HEK293 (cell line): ENCODE results near the gene SSTR3.
"Not testable (repeated sequence)": the region's sequence is repeated elsewhere in the genome, so short reads cannot be mapped to it uniquely, and the experiment has no call there.

Experiments
- CTCF ChIA-PET: fragments of 350-600 bp; formaldehyde crosslinking; extraction: SDS; loops from one replicate; lab custom pipeline; 2021; ENCODE audit warnings: antibody characterized with exemption; lab: Yijun Ruan, JAX
- POLR2A ChIA-PET: fragments of 300-600 bp; formaldehyde crosslinking; extraction: SDS; loops from one replicate; lab custom pipeline; 2020; ENCODE audit warnings: antibody characterized with exemption, inconsistent platforms; lab: Yijun Ruan, JAX
- H3K27ac ChIP-seq: fragments of 200-500 bp; sonication (Bioruptor generic); 2 replicates; pipeline ENCODE4 v1.5.1; 2014; ENCODE audit warnings: low read depth, low read length, control low read depth, inconsistent platforms; ENCODE audit errors: extremely low read depth
- H3K36me3 ChIP-seq, 2 experiments: fragments of 200-500 bp in 1 of 2; sonication (Bioruptor generic) in 1 of 2; 1 replicate in 1 of 2; 2 replicates in 1 of 2; pipeline ENCODE4 v1.5.1; 2014 to 2017; ENCODE audit warnings: inconsistent platforms in 2 of 2, low read length in 2 of 2; ENCODE audit not compliant: control insufficient read depth in 2 of 2, insufficient read depth in 1 of 2
- H3K4me1 ChIP-seq: fragments of 200-500 bp; sonication (Bioruptor generic); 2 replicates; pipeline ENCODE4 v1.5.1; 2014; ENCODE audit warnings: mild to moderate bottlenecking, low read length, inconsistent platforms; ENCODE audit not compliant: control insufficient read depth, insufficient read depth
- H3K4me3 ChIP-seq: 2 replicates; pipeline ENCODE4 v1.5.1; 2011; ENCODE audit warnings: low read depth, mild to moderate bottlenecking, control low read depth, low read length, moderate library complexity
- H3K9me3 ChIP-seq: fragments of 200-500 bp; sonication (Bioruptor generic); 2 replicates; pipeline ENCODE4 v1.5.1; 2014; ENCODE audit warnings: low read depth, low read length, inconsistent platforms; ENCODE audit not compliant: control insufficient read depth, insufficient read depth
- GLIS2 ChIP-seq: fragments of 450-650 bp; formaldehyde crosslinking; IDR thresholded peaks from 2 replicates; pipeline ENCODE4 v1.5.1; 2016; ENCODE audit warnings: missing biosample characterization, missing genetic modification characterization
- SCRT1 ChIP-seq: fragments of 450-650 bp; formaldehyde crosslinking; IDR thresholded peaks from 2 replicates; pipeline ENCODE4 v1.5.1; 2016; ENCODE audit warnings: missing biosample characterization, missing genetic modification characterization, borderline replicate concordance
- SCRT2 ChIP-seq: fragments of 450-650 bp; formaldehyde crosslinking; IDR thresholded peaks from 2 replicates; pipeline ENCODE4 v1.5.1; 2016; ENCODE audit warnings: missing biosample characterization, missing genetic modification characterization
- WT1 ChIP-seq: fragments of 450-650 bp; formaldehyde crosslinking; IDR thresholded peaks from 2 replicates; pipeline ENCODE4 v1.5.1; 2016; ENCODE audit warnings: missing biosample characterization, missing genetic modification characterization
- ZBTB21 ChIP-seq: fragments of 450-650 bp; formaldehyde crosslinking; IDR thresholded peaks from 2 replicates; pipeline ENCODE4 v1.5.1; 2017; ENCODE audit warnings: missing biosample characterization, missing genetic modification characterization
- ZBTB48 ChIP-seq: fragments of 450-650 bp; formaldehyde crosslinking; IDR thresholded peaks from 2 replicates; pipeline ENCODE4 v1.5.1; 2016; ENCODE audit warnings: missing biosample characterization, missing genetic modification characterization
- ZFP37 ChIP-seq: fragments of 450-650 bp; formaldehyde crosslinking; IDR thresholded peaks from 2 replicates; pipeline ENCODE4 v1.5.1; 2016; ENCODE audit warnings: missing biosample characterization, missing genetic modification characterization
- ZNF155 ChIP-seq: fragments of 450-650 bp; formaldehyde crosslinking; IDR thresholded peaks from 2 replicates; pipeline ENCODE4 v1.5.1; 2016; ENCODE audit warnings: missing biosample characterization, missing genetic modification characterization
- ZNF223 ChIP-seq: fragments of 450-650 bp; formaldehyde crosslinking; IDR thresholded peaks from 2 replicates; pipeline ENCODE4 v1.5.1; 2016; ENCODE audit warnings: missing biosample characterization, missing genetic modification characterization
- ZNF311 ChIP-seq: fragments of 450-650 bp; formaldehyde crosslinking; IDR thresholded peaks from 2 replicates; pipeline ENCODE4 v1.5.1; 2017; ENCODE audit warnings: missing biosample characterization, missing genetic modification characterization, borderline replicate concordance
- ZNF324 ChIP-seq: fragments of 450-650 bp; formaldehyde crosslinking; IDR thresholded peaks from 2 replicates; pipeline ENCODE4 v1.5.1; 2016; ENCODE audit warnings: missing biosample characterization, missing genetic modification characterization
- ZNF600 ChIP-seq: fragments of 450-650 bp; formaldehyde crosslinking; IDR thresholded peaks from 2 replicates; pipeline ENCODE4 v1.5.1; 2016; ENCODE audit warnings: missing biosample characterization, missing genetic modification characterization
- ZNF626 ChIP-seq: fragments of 450-650 bp; sonication (Bioruptor Pico); formaldehyde crosslinking; IDR thresholded peaks from 2 replicates; pipeline ENCODE4 v1.5.1; 2018; ENCODE audit warnings: missing biosample characterization, missing genetic modification characterization, inconsistent platforms
- ZNF654 ChIP-seq: fragments of 450-650 bp; formaldehyde crosslinking; IDR thresholded peaks from 2 replicates; pipeline ENCODE4 v1.5.1; 2016; ENCODE audit warnings: low read depth, missing biosample characterization, missing genetic modification characterization
- ZNF747 ChIP-seq: fragments of 450-650 bp; formaldehyde crosslinking; IDR thresholded peaks from 2 replicates; pipeline ENCODE4 v1.5.1; 2016; ENCODE audit warnings: missing biosample characterization, missing genetic modification characterization
- TF ChIP-seq, protein P1 (sequence below): fragments of 450-650 bp; formaldehyde crosslinking; IDR thresholded peaks from 2 replicates; pipeline ENCODE4 v1.5.1; 2016; ENCODE audit warnings: missing biosample characterization, missing genetic modification characterization, borderline replicate concordance
- TF ChIP-seq, protein P2 (sequence below): sonication (generic); formaldehyde crosslinking; IDR thresholded peaks from 2 replicates; pipeline ENCODE4 v1.8.1; 2022; ENCODE audit warnings: mild to moderate bottlenecking, moderate library complexity, missing genetic modification reagents
- TF ChIP-seq, protein P3 (sequence below): fragments of 450-650 bp; formaldehyde crosslinking; IDR thresholded peaks from 2 replicates; pipeline ENCODE4 v1.5.1; 2016; ENCODE audit warnings: missing biosample characterization, missing genetic modification characterization, borderline replicate concordance
- TF ChIP-seq, protein P4 (sequence below): fragments of 450-650 bp; formaldehyde crosslinking; IDR thresholded peaks from 2 replicates; pipeline ENCODE4 v1.5.1; 2016; ENCODE audit warnings: missing biosample characterization, missing genetic modification characterization, low read depth
- TF ChIP-seq, protein P5 (sequence below): fragments of 450-650 bp; formaldehyde crosslinking; IDR thresholded peaks from 2 replicates; pipeline ENCODE4 v1.5.1; 2016; ENCODE audit warnings: missing biosample characterization, missing genetic modification characterization

SSTR3 gene

DNA sequence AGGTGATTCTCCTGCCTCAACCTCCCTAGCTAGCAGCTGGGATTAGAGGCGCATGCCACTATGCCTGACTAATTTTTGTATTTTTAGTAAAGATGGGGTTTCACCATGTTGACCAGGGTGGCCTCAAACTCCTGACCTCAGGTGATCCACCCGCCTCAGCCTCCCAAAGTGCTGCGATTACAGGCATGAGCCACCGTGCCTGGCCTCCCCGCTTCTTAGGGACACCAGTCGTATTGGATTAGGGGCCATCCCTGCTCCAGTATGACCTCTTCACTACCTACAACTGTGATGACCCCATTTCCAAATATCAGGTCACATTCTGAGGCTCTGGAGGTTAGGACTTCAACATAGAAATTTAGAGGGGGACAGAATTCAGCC lies 10.8 kb downstream of the SSTR3 start:
- CTCF ChIA-PET = interaction anchor here (0.6 to 3.2 kb wide), 8 partner anchors 14 to 135 kb away, joined by 3 to 36 read pairs (median 4); no protein-coding TSS in a partner anchor
- not testable (repeated sequence) for H3K4me3 ChIP-seq

DNA sequence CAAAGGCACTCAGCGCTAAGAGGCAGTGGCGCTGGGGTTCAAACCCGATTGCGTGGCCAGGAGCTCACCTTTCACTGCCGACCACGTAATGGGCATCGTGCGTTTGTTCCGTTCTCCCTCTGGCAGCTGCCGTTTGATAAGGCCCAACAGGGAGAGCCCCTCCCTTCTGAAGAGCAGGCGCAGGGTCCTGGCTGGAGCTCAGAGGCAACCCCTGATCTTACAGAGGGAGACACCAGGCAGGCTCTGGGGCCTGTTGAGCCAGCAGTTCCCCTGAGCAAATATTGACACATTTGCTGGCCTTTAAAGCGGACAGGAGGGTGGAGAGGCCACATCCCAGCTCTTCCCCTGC lies 12.5 kb downstream of the SSTR3 start:
- Histone ChIP-seq H3K9me3 (no peaks in the 10 kb centered on the region), H3K27ac (no peak overlapping the region), H3K36me3 (no peaks in the 10 kb centered on the region), H3K4me1 (0 out of 2 replicates have a peak, but pooled peaks cover 6% of the 10 kb centered on the region), H3K4me3 (no peak overlapping the region)
- ChIA-PET POLR2A (interaction anchor here (0.6 to 1.4 kb wide), 23 partner anchors 9 to 462 kb away, joined by 3 to 8 read pairs (median 4); partner anchors contain the start of genes GGA1 and IFT27), CTCF (interaction anchor here (0.6 to 3.2 kb wide), 61 partner anchors 8 to 557 kb away, joined by 3 to 36 read pairs (median 5); partner anchors contain the start of genes C1QTNF6, IFT27 and KCTD17)
- TF ChIP-seq ZNF223 (tag by site-specific recombination) (no peak), SCRT1 (tag by site-specific recombination) (peak; percentile 45; the same call in 1 of the 2 replicates), WT1 (tag by site-specific recombination) (no peak), ZNF626 (tag by site-specific recombination) (no peak), SCRT2 (tag by site-specific recombination) (peak; percentile 64; the same call in 1 of the 2 replicates), ZNF155 (tag by site-specific recombination) (no peak), ZNF654 (tag by site-specific recombination) (no peak; the same call in 1 of the 2 replicates), ZFP37 (tag by site-specific recombination) (peak; percentile 54), ZNF747 (tag by site-specific recombination) (no peak), ZNF600 (tag by site-specific recombination) (no peak), ZNF311 (tag by site-specific recombination) (no peak), ZBTB21 (tag by site-specific recombination) (no peak), ZBTB48 (no peak), ZNF324 (tag by site-specific recombination) (peak; percentile 41; the same call in 1 of the 2 replicates), GLIS2 (no peak)
- TF ChIP-seq, protein P1, sequence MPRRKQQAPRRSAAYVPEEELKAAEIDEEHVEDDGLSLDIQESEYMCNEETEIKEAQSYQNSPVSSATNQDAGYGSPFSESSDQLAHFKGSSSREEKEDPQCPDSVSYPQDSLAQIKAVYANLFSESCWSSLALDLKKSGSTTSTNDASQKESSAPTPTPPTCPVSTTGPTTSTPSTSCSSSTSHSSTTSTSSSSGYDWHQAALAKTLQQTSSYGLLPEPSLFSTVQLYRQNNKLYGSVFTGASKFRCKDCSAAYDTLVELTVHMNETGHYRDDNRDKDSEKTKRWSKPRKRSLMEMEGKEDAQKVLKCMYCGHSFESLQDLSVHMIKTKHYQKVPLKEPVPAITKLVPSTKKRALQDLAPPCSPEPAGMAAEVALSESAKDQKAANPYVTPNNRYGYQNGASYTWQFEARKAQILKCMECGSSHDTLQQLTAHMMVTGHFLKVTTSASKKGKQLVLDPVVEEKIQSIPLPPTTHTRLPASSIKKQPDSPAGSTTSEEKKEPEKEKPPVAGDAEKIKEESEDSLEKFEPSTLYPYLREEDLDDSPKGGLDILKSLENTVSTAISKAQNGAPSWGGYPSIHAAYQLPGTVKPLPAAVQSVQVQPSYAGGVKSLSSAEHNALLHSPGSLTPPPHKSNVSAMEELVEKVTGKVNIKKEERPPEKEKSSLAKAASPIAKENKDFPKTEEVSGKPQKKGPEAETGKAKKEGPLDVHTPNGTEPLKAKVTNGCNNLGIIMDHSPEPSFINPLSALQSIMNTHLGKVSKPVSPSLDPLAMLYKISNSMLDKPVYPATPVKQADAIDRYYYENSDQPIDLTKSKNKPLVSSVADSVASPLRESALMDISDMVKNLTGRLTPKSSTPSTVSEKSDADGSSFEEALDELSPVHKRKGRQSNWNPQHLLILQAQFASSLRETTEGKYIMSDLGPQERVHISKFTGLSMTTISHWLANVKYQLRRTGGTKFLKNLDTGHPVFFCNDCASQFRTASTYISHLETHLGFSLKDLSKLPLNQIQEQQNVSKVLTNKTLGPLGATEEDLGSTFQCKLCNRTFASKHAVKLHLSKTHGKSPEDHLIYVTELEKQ (tag by site-specific recombination) = no peak
- TF ChIP-seq, protein P2, sequence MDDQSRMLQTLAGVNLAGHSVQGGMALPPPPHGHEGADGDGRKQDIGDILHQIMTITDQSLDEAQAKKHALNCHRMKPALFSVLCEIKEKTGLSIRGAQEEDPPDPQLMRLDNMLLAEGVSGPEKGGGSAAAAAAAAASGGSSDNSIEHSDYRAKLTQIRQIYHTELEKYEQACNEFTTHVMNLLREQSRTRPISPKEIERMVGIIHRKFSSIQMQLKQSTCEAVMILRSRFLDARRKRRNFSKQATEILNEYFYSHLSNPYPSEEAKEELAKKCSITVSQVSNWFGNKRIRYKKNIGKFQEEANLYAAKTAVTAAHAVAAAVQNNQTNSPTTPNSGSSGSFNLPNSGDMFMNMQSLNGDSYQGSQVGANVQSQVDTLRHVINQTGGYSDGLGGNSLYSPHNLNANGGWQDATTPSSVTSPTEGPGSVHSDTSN (CRISPR knock-in tag) = 0 out of 2 replicates have a peak, but pooled peaks have one; percentile 13
- TF ChIP-seq, protein P3, sequence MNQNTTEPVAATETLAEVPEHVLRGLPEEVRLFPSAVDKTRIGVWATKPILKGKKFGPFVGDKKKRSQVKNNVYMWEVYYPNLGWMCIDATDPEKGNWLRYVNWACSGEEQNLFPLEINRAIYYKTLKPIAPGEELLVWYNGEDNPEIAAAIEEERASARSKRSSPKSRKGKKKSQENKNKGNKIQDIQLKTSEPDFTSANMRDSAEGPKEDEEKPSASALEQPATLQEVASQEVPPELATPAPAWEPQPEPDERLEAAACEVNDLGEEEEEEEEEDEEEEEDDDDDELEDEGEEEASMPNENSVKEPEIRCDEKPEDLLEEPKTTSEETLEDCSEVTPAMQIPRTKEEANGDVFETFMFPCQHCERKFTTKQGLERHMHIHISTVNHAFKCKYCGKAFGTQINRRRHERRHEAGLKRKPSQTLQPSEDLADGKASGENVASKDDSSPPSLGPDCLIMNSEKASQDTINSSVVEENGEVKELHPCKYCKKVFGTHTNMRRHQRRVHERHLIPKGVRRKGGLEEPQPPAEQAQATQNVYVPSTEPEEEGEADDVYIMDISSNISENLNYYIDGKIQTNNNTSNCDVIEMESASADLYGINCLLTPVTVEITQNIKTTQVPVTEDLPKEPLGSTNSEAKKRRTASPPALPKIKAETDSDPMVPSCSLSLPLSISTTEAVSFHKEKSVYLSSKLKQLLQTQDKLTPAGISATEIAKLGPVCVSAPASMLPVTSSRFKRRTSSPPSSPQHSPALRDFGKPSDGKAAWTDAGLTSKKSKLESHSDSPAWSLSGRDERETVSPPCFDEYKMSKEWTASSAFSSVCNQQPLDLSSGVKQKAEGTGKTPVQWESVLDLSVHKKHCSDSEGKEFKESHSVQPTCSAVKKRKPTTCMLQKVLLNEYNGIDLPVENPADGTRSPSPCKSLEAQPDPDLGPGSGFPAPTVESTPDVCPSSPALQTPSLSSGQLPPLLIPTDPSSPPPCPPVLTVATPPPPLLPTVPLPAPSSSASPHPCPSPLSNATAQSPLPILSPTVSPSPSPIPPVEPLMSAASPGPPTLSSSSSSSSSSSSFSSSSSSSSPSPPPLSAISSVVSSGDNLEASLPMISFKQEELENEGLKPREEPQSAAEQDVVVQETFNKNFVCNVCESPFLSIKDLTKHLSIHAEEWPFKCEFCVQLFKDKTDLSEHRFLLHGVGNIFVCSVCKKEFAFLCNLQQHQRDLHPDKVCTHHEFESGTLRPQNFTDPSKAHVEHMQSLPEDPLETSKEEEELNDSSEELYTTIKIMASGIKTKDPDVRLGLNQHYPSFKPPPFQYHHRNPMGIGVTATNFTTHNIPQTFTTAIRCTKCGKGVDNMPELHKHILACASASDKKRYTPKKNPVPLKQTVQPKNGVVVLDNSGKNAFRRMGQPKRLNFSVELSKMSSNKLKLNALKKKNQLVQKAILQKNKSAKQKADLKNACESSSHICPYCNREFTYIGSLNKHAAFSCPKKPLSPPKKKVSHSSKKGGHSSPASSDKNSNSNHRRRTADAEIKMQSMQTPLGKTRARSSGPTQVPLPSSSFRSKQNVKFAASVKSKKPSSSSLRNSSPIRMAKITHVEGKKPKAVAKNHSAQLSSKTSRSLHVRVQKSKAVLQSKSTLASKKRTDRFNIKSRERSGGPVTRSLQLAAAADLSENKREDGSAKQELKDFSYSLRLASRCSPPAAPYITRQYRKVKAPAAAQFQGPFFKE (tag by site-specific recombination) = no peak
- TF ChIP-seq, protein P4, sequence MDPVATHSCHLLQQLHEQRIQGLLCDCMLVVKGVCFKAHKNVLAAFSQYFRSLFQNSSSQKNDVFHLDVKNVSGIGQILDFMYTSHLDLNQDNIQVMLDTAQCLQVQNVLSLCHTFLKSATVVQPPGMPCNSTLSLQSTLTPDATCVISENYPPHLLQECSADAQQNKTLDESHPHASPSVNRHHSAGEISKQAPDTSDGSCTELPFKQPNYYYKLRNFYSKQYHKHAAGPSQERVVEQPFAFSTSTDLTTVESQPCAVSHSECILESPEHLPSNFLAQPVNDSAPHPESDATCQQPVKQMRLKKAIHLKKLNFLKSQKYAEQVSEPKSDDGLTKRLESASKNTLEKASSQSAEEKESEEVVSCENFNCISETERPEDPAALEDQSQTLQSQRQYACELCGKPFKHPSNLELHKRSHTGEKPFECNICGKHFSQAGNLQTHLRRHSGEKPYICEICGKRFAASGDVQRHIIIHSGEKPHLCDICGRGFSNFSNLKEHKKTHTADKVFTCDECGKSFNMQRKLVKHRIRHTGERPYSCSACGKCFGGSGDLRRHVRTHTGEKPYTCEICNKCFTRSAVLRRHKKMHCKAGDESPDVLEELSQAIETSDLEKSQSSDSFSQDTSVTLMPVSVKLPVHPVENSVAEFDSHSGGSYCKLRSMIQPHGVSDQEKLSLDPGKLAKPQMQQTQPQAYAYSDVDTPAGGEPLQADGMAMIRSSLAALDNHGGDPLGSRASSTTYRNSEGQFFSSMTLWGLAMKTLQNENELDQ = no peak

More for the DNA sequence above, 10.8 kb downstream of the SSTR3 start:
- POLR2A ChIA-PET, H3K9me3 ChIP-seq, H3K36me3 ChIP-seq, H3K27ac ChIP-seq: not testable (repeated sequence)
- TF ChIP-seq, protein P5, sequence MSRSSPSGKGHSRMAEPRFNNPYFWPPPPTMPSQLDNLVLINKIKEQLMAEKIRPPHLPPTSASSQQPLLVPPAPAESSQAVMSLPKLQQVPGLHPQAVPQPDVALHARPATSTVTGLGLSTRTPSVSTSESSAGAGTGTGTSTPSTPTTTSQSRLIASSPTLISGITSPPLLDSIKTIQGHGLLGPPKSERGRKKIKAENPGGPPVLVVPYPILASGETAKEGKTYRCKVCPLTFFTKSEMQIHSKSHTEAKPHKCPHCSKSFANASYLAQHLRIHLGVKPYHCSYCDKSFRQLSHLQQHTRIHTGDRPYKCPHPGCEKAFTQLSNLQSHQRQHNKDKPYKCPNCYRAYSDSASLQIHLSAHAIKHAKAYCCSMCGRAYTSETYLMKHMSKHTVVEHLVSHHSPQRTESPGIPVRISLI (tag by site-specific recombination) = 0 out of 2 replicates have a peak, but pooled peaks have one; percentile 5
- TF ChIP-seq, all 188 proteins: peak for 1; not testable (repeated sequence) for 187
- H3K4me1 ChIP-seq = not testable (repeated sequence)
